ENCODE data around the gene CHRM1. TPM values are rescaled to one million over a fixed set of nuclear protein-coding genes. Genes with fewer than 3 reads are reported as not detected.

Gene CHRM1
- total RNA-seq, 4 donors from 2014 or later: 0.32 to 0.41 TPM; not detected in 2

DNA sequence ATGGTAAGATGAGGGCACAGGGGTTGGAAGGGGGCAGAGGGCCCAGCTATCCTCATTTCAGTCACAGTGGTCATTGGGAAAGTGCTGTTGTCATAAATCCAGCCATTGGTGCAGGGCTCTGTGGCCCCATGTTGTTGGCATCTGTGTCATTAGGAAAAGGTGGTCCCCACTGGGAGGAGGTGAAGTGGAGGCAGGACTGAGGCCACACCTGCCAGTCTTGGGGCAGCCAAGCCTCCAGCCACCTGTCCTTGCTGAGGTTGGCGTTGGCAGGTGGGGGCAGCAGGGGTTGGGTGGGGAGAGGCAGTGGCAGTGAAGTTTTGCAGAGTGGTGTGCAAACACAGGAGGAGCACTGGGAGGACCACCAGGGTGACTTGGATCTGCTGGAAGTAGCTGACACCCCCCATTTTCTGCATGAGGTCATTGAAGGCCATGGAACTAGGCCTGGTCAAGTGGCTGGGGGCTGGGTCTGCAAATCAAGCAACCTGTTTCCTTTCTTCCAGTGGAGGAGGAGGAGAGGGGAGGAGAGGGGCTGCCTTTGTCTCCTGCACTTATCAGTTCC, 38.3 kb upstream of the CHRM1 start:
- Histone ChIP-seq H3K27ac (peak overlapping the region in 2 of 4 donors; percentile 16 to 23), H3K27me3 (no peaks in the 10 kb centered on the region), H3K36me3 (no peaks in the 10 kb centered on the region), H3K4me1 (peaks cover 0 to 16% (median 11%) of the 10 kb centered on the region in 4 donors), H3K9me3 (no peaks in the 10 kb centered on the region), H3K4me3 (no peak overlapping the region)
- DNase-seq: no peak
- intact Hi-C loops (cut with DNase I; ENCODE audit: low total_unique reads): no loop called here
- 100% methylated on average over 1 of the region's 1 CpG; no CpG with 5 or more reads in 1 of the 2 donors for WGBS, 2 donors (ENCODE audit: low coverage in 1 of 2)
- TF ChIP-seq POLR2AphosphoS5 (IDR thresholded peaks at IDR 0.05) (no peak), EP300 (IDR thresholded peaks at IDR 0.05; ENCODE audit: low read depth) (no peak), POLR2A (IDR thresholded peaks at IDR 0.05) (no peak)
- TF ChIP-seq, protein P1, sequence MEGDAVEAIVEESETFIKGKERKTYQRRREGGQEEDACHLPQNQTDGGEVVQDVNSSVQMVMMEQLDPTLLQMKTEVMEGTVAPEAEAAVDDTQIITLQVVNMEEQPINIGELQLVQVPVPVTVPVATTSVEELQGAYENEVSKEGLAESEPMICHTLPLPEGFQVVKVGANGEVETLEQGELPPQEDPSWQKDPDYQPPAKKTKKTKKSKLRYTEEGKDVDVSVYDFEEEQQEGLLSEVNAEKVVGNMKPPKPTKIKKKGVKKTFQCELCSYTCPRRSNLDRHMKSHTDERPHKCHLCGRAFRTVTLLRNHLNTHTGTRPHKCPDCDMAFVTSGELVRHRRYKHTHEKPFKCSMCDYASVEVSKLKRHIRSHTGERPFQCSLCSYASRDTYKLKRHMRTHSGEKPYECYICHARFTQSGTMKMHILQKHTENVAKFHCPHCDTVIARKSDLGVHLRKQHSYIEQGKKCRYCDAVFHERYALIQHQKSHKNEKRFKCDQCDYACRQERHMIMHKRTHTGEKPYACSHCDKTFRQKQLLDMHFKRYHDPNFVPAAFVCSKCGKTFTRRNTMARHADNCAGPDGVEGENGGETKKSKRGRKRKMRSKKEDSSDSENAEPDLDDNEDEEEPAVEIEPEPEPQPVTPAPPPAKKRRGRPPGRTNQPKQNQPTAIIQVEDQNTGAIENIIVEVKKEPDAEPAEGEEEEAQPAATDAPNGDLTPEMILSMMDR (IDR thresholded peaks at IDR 0.05): no peak
- in situ Hi-C loops (cut with MboI; ENCODE audit: low pct_ligation_motif_present in 1 of 4, low pct_unique_long_range_greater_than_20kb in 1 of 4, low sequenced_read_pairs in 3 of 4): no loop called here

DNA sequence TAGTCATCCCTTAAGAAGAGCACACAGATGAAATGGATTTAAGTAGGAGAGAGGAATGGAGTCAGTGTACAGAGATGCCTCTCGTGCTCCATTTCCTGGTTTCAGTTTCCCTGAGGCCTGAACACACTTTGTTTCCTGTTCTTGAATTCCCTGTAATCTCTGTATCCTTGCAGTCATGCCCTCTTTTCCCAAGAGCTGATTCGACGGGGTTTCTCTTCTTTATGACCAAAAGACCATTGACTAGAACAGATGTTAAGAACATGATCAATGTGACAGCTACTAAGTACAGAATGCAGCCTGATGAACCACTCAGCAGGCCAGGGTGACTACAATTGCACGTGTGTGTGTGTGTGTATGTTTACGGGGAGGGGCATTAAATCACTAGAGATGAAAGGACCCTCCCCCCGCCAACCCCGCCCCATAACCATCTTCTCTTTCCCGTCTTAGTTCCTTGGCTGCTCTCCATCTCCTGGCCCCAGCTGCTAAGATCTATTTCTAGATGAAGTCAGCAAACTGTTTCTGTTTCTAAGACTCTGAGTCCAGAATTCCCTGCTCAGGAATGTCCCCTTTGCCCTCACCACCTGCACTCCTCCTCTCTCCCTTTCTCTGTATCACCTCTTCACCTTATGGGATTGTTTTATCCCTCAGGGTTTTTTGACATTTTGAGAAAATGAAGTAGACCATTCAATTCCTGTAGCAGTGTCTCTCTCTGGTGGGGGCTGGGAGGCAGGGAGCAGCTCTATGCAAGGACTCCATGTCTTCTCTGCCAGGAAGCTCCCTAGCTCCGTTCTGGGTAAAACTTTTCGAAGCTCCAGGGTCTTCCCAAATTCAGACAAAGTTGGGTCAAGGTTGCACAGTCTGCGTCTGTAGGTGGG, 37.6 kb upstream of the CHRM1 start:
- DNase-seq: peak; percentile 30
- Histone ChIP-seq H3K27me3 (no peaks in the 10 kb centered on the region), H3K4me1 (peaks cover 0 to 16% (median 11%) of the 10 kb centered on the region in 4 donors), H3K27ac (peak overlapping the region; percentile 16 to 44 (median 31)), H3K9me3 (no peaks in the 10 kb centered on the region), H3K36me3 (no peaks in the 10 kb centered on the region), H3K4me3 (no peak overlapping the region)
- in situ Hi-C loops (cut with MboI; ENCODE audit: low pct_ligation_motif_present in 1 of 4, low pct_unique_long_range_greater_than_20kb in 1 of 4, low sequenced_read_pairs in 3 of 4): no loop called here
- intact Hi-C loops (cut with DNase I; ENCODE audit: low total_unique reads): no loop called here
- TF ChIP-seq, protein P1 (IDR thresholded peaks at IDR 0.05): no peak
- TF ChIP-seq POLR2AphosphoS5 (IDR thresholded peaks at IDR 0.05) (no peak), EP300 (IDR thresholded peaks at IDR 0.05; ENCODE audit: low read depth) (no peak)
- 23 to 26% methylated on average over 10 to 11 of the region's 11 CpGs for WGBS, 2 donors (ENCODE audit: low coverage in 1 of 2)

DNA sequence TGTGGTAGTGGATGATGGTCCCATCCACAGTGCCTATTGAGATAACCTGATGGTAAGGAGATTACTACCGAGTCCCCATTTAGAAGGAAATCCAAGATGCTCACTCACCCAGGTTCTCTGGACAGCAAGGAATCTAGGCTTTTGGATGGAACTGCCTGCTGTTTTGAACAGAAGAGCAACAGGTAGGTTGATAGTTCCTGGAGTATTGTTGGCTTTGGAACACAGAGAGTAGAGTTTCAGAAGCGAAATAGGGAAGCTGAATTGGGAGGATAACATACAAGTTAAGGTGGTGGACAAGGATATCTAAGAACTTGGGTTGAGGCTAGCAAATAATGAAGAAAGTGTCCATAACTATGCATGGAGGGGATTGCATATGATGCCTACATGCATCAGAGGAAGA, 36.0 kb upstream of the CHRM1 start:
- in situ Hi-C loops (cut with MboI; ENCODE audit: low pct_ligation_motif_present in 1 of 4, low pct_unique_long_range_greater_than_20kb in 1 of 4, low sequenced_read_pairs in 3 of 4) (no loop called here), intact Hi-C loops (cut with DNase I; ENCODE audit: low total_unique reads) (no loop called here)
- Histone ChIP-seq H3K36me3 (no peaks in the 10 kb centered on the region), H3K4me1 (peaks cover 0 to 16% (median 11%) of the 10 kb centered on the region in 4 donors), H3K4me3 (no peak overlapping the region), H3K9me3 (no peaks in the 10 kb centered on the region), H3K27me3 (no peaks in the 10 kb centered on the region), H3K27ac (no peak overlapping the region)
- WGBS, 2 donors (ENCODE audit: low coverage in 1 of 2): 88 to 89% methylated on average over 1 to 2 of the region's 2 CpGs
- no peak for DNase-seq
- TF ChIP-seq POLR2AphosphoS5 (IDR thresholded peaks at IDR 0.05) (no peak), POLR2A (IDR thresholded peaks at IDR 0.05) (no peak), EP300 (IDR thresholded peaks at IDR 0.05; ENCODE audit: low read depth) (no peak)
- TF ChIP-seq, protein P1 (IDR thresholded peaks at IDR 0.05): no peak

DNA sequence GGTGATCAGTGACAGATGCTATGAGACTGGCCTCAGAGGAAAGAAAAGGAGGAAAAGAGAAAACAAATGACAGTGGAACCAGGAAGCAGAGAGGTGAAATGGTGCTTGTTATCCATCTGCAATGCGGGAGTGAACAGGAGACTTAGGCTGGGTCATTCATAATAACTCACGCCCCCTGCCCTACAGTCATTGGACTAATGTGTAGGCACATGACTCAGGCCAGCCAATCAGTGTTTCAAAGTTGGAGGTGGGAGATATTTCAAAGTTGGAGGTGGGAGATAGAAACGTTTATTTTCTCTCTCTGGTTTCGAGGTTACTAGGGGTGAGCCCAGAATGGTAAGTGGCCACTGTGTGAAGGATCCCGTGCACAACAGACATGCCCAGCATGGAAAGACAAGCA, 33.3 kb upstream of the CHRM1 start:
- intact Hi-C loops (cut with DNase I; ENCODE audit: low total_unique reads): no loop called here
- Histone ChIP-seq H3K4me3 (no peak overlapping the region), H3K9me3 (no peaks in the 10 kb centered on the region), H3K4me1 (peaks cover 0 to 14% (median 8%) of the 10 kb centered on the region in 4 donors), H3K27ac (no peak overlapping the region), H3K27me3 (no peaks in the 10 kb centered on the region), H3K36me3 (no peaks in the 10 kb centered on the region)
- in situ Hi-C loops (cut with MboI; ENCODE audit: low pct_ligation_motif_present in 1 of 4, low pct_unique_long_range_greater_than_20kb in 1 of 4, low sequenced_read_pairs in 3 of 4): no loop called here
- WGBS, 2 donors (ENCODE audit: low coverage in 1 of 2): 78 to 83% methylated on average over 3 to 5 of the region's 5 CpGs
- no peak for TF ChIP-seq POLR2AphosphoS5 (IDR thresholded peaks at IDR 0.05)
- TF ChIP-seq, protein P1 (IDR thresholded peaks at IDR 0.05): no peak
- DNase-seq: no peak
